Parathyroid adenoma (tissue), 2 donors: ENCODE results near the gene PBXIP1.

Source experiments
- H2AFZ ChIP-seq: fragments of 300-600 bp; sonication (generic); one replicate; pipeline ENCODE4 v1.7.0; 2017; ENCODE audit warnings: antibody characterized with exemption, mild to moderate bottlenecking
- H3K27ac ChIP-seq: fragments of 300-600 bp; sonication (generic); one replicate; pipeline ENCODE4 v1.7.0; 2017
- H3K27me3 ChIP-seq: fragments of 300-600 bp; sonication (generic); one replicate; pipeline ENCODE4 v1.7.0; 2017; ENCODE audit warnings: low read length; ENCODE audit not compliant: control insufficient read depth, insufficient read depth
- H3K36me3 ChIP-seq: fragments of 300-600 bp; sonication (generic); one replicate; pipeline ENCODE4 v1.7.0; 2017; ENCODE audit warnings: low read length; ENCODE audit not compliant: control insufficient read depth, insufficient read depth
- H3K4me1 ChIP-seq: fragments of 300-600 bp; sonication (generic); one replicate; pipeline ENCODE4 v1.7.0; 2017; ENCODE audit warnings: control low read depth
- H3K4me2 ChIP-seq: fragments of 300-600 bp; sonication (generic); one replicate; pipeline ENCODE4 v1.7.0; 2017; ENCODE audit warnings: low read length
- H3K4me3 ChIP-seq: fragments of 300-600 bp; sonication (generic); one replicate; pipeline ENCODE4 v1.7.0; 2017; ENCODE audit warnings: low read depth, low read length
- H3K79me2 ChIP-seq: fragments of 300-600 bp; sonication (generic); one replicate; pipeline ENCODE4 v1.7.0; 2017; ENCODE audit warnings: control low read depth
- H3K9ac ChIP-seq: fragments of 300-600 bp; sonication (generic); one replicate; pipeline ENCODE4 v1.7.0; 2017; ENCODE audit warnings: mild to moderate bottlenecking
- H3K9me3 ChIP-seq: fragments of 300-600 bp; sonication (generic); one replicate; pipeline ENCODE4 v1.7.0; 2017; ENCODE audit warnings: low read length; ENCODE audit not compliant: control insufficient read depth
- TF ChIP-seq, protein P1 (sequence below): fragments of 300-600 bp; sonication (generic); IDR thresholded peaks from one replicate; pipeline ENCODE4 v1.7.0; 2017; ENCODE audit warnings: antibody characterized with exemption, mild to moderate bottlenecking
- donor health status: primary hyperparathyroidism.

The PBXIP1 gene

DNA sequence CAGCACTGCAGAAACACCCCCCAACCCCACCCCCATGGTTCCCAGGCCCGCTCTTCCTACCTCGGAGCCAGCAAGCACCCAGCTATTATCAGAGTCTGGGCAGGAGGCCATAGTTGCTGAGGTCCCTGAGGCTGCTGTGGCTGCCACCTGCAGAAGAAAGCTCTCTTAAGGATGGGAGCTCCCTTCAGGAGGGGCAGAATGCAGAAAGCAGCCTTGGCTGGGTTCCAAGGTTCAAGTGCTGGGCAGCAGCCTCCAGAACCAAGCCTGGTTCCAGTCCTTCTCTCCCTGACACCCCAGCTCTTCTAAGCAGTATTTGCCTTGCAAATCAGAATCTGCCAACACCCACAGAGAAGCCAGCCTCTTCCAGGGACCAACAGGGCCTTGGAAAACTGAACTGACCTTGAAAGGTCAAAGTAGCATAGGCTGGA lies 2.3 kb downstream of the PBXIP1 start:
- H3K9ac ChIP-seq, result no peak overlapping the region
- no peak overlapping the region for H3K27ac ChIP-seq
- no peaks in the 10 kb centered on the region for H3K27me3 ChIP-seq
- no peaks in the 10 kb centered on the region for H3K36me3 ChIP-seq
- no peak overlapping the region for H2AFZ ChIP-seq
- TF ChIP-seq, protein P1, sequence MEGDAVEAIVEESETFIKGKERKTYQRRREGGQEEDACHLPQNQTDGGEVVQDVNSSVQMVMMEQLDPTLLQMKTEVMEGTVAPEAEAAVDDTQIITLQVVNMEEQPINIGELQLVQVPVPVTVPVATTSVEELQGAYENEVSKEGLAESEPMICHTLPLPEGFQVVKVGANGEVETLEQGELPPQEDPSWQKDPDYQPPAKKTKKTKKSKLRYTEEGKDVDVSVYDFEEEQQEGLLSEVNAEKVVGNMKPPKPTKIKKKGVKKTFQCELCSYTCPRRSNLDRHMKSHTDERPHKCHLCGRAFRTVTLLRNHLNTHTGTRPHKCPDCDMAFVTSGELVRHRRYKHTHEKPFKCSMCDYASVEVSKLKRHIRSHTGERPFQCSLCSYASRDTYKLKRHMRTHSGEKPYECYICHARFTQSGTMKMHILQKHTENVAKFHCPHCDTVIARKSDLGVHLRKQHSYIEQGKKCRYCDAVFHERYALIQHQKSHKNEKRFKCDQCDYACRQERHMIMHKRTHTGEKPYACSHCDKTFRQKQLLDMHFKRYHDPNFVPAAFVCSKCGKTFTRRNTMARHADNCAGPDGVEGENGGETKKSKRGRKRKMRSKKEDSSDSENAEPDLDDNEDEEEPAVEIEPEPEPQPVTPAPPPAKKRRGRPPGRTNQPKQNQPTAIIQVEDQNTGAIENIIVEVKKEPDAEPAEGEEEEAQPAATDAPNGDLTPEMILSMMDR, result no peak
- peaks cover 10% of the 10 kb centered on the region for H3K4me1 ChIP-seq
- H3K4me2 ChIP-seq, result peak overlapping the region; percentile 50
- H3K4me3 ChIP-seq, result no peak overlapping the region
- no peaks in the 10 kb centered on the region for H3K79me2 ChIP-seq
- no peaks in the 10 kb centered on the region for H3K9me3 ChIP-seq

DNA sequence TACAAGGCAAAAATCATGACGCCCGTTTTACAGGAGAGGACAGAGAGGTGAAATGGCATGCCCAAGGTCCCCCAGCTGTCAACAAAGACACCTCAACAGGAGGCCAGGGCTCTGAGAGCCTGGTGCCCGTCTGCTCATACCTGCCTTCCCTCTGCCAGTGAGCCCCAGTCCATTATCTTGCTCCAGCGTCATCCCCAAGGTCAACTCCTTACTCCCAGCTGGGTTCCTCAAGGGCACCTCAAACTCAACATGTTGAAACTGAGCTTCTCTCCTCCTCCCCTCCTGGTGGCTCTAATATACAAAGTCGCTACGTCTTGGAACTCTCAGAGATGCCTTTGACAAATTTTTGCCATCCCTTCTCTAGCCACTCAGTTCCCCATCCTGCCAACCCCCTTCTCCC lies 3.2 kb downstream of the PBXIP1 start:
- no peaks in the 10 kb centered on the region for H3K27me3 ChIP-seq
- no peak overlapping the region for H3K4me3 ChIP-seq
- H3K79me2 ChIP-seq, result no peaks in the 10 kb centered on the region
- H3K9me3 ChIP-seq, result no peaks in the 10 kb centered on the region
- TF ChIP-seq, protein P1, result no peak
- H3K27ac ChIP-seq, result no peak overlapping the region
- no peak overlapping the region for H3K4me2 ChIP-seq
- H2AFZ ChIP-seq, result no peak overlapping the region
- peaks cover 5% of the 10 kb centered on the region for H3K4me1 ChIP-seq
- H3K9ac ChIP-seq, result no peak overlapping the region
- H3K36me3 ChIP-seq, result no peaks in the 10 kb centered on the region

DNA sequence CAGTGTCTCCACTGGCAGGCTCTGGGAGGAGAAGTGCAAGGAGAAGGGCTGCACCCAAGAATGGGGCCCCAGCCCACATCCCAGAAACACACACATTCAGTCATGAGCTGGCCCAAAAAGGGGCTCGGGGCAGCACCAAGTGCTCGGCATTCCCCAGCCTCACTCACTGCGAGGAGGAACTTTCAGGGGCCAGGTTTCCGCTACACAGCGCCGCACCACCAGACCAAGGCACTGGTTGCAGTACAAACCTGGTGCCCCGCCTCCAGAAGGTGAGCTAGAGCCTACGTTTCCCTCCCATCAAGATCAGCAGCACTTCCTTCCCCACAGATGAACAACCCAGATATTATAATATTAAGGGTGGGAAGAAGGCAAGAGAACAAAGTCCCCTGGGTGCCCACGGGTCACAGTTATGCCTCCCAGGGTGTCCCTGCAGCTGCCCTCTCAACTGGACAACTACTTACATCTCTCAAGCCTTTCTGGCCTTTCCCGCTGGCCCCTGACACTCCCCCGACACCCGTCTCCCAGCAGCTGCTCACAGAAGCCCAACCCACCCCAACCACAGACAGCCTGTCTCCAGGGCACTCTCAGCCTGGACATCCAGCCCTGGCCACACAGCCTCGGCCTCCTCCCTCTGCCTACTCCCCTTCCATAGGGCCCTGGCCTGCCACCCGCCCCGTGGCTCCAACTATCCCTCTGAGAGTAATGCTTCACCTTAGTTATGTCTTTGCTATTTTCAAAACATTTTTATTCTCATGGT lies 3.8 kb downstream of the PBXIP1 start:
- TF ChIP-seq, protein P1, result no peak
- Histone ChIP-seq H3K4me1 (peaks cover 5% of the 10 kb centered on the region), H3K9me3 (no peaks in the 10 kb centered on the region), H2AFZ (no peak overlapping the region), H3K79me2 (no peaks in the 10 kb centered on the region), H3K36me3 (no peaks in the 10 kb centered on the region), H3K27ac (no peak overlapping the region), H3K27me3 (no peaks in the 10 kb centered on the region), H3K4me3 (no peak overlapping the region), H3K4me2 (no peak overlapping the region), H3K9ac (no peak overlapping the region)

DNA sequence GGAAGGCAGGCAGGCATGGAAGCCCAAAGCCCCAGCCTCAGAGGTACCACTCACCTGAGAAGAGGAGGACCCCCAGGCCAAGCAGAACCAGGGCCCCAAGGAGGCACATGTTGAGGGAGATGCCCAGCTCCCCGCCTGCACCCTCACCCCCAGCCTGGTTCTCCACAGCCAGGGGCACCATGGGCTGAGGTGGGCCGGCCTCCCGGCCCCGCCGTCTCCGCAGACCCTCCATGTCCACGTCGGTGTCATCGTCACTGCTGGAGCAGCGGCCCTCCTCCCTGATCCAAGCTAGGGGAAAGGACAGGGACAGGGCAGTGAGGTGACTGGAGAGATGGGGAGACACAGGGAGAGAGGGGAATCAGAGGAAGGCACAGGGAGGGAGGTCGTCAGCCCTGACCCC lies 7.8 kb downstream of the PBXIP1 start:
- no peaks in the 10 kb centered on the region for H3K9me3 ChIP-seq
- no peak overlapping the region for H3K27ac ChIP-seq
- H3K9ac ChIP-seq, result no peak overlapping the region
- no peaks in the 10 kb centered on the region for H3K27me3 ChIP-seq
- no peak overlapping the region for H3K4me2 ChIP-seq
- peaks cover 8% of the 10 kb centered on the region for H3K4me1 ChIP-seq
- TF ChIP-seq, protein P1, result no peak
- no peak overlapping the region for H3K4me3 ChIP-seq
- no peaks in the 10 kb centered on the region for H3K36me3 ChIP-seq
- no peak overlapping the region for H2AFZ ChIP-seq
- no peaks in the 10 kb centered on the region for H3K79me2 ChIP-seq
